NCI-H1694 (cell line): ENCODE data around the gene DAPK1.

ENCODE experiments used
- DNase-seq: peaks from one replicate; lab custom pipeline; 2025; lab: John Stamatoyannopoulos, UW

DAPK1 gene

DNA sequence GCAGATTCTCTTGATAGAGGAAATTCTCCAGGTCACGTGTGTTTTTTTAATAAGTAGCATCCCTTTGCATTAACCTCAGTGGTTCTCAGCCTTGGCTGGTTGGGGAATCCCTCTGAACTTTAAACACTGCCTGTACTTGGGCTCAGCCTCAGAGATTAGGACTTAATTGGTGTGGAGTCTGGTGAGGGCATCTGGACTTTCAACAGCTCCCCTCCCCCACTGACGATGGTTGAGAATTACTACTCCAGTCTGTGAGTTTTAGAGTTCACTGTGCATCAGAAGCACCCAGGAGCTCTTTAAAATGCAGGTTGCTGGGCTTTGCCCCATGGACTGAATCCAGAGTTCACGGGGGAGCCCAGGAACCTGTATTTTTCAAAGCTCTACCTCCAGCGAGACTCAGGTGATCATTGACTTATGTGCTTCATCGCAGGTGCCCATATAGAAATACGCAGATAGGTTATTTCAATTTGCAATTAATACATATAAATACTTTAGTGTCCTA is 71.4 kb downstream of the DAPK1 start:
- no peak for DNase-seq

DNA sequence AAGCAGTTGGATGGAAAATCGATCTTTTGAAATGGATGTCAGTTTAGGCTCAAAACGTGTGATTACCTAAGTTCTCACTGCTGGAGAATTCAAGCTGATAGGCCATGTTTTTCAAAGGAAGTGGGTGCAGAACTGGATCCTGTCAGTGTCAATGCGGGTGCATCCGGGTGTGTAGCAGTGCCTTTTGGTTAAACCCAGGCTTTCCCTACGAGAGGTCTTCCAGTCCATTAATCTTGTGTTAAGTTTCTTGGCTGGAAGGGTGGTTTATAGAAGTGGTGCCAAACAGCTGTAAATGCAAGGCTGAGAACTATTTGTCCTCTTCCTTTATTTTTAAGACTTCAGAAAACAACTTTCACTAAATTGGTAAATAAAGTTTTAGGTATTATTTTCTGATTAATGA is 71.9 kb downstream of the DAPK1 start:
- DNase-seq = no peak

DNA sequence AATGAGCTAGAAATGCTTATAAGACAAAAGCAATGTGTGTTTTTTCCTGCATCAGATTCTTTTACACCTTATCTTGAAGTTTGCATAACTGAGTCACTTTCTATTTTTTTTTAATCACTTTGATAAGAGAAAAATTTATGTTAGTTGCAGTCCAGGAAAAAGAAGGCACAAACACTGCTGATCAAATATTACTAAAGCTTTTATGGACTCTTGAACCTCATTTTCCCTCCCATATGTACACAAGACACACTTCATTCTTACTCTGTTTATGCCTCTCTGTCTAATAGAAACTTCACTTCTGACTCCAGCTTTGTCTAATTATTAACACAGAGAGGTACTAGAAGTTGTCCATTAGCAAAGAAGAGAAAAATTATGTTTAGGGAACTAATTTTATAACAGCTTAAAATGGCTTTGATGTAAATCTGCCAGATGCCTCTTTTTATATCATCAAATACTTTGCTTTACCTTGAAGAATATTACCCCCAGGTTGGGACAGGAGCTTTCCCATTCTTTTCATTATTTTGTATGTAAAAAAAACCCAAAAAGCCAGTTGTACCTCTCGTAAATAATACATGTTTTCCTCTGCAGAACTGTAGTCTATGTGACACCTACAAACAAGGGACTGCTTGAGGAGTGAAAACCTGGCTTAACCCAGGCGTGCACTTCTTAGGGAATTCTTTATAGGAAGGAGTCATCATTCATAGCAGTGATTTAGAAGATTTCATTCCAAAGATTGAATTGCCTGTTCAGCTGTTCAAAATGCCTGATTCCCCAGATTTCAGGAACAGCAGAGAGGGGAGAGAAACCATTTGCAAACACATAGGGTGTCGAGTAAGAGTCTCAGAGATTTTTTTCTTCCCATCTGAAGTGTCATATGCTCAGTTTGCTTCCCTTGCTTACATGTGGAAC is 72.6 kb downstream of the DAPK1 start:
- no peak for DNase-seq

- DNase-seq = no peak
Observed at GRCh38 chr9:87572719-87573118, 75.1 kb downstream of the DAPK1 start.

GRCh38 chr9:87573841-87574342 is 76.2 kb downstream of the DAPK1 start:
- no peak for DNase-seq

DNA sequence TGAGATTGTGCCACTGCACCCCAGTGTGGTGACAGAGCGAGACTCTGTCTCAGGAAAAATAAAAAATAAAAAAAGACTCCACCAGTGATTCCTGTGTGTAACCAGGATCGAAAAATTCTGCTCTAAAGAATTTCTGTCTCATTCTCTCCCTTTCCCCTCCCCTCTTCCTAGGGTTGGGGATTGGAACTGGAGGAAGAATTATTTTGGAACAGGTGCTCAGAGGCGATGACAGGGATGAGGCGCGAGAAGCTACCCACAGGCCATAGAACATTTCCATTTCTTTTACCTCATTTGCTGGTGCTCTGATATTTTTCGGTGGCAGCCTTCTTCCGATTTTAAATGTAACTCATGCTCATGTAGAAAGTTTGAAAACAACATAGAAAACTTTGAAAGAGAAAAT is 80.1 kb downstream of the DAPK1 start:
- no peak for DNase-seq

DNA sequence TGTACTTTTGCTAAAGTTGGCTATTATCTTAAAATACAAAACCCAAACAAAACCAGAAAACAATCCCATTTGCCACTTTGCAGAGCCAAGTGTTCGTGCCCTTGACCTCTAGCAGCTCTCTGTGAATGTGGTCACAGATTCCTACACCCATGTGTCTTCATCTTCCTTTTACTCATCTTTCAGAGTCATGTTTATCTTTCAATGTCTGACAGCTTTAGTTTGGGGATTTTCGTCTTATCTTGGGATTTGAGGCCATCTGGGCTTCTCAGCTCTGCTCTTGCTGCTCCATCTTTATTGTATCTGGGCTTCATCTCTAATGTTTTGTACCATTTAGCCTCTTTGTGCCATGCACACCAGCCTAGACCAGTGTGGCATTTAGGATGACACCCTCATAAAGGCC is 81.0 kb downstream of the DAPK1 start:
- DNase-seq = no peak

DNA sequence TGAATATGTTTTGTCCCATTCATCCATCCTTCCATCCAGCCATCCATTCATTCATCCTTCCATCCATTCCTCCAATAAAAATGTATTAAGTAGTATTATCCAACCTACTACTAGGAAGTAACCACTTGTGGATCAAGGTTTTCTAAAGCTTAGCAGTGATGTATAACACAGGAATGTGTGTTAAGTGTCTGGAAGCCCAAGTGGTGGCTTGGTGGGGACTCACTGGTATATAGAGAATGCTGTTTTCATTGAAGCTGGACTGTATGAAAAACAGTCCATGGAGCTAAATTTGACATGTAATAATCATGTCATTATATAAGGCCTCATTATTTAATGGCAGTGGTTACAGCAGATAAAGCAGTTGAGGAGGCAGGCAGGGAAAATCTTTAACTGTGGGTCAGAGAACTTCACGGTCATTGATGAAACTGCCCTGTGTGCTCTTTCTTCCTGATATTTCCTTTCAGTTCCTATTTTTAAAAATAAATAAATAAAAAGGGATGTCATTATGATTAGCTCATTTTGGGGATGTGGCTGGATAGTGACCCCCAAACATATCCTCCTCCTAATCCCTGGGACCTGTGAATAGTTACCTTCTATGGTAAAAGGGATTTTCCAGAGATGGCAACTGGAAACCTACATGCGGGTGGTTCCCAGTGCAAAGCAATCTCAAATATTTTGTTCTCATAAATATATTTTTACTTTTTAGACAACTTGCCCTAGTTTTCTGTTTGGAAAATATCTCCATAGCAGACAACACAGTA is 82.3 kb downstream of the DAPK1 start:
- DNase-seq = no peak

- no peak for DNase-seq
Observed at GRCh38 chr9:87580941-87581438, 83.3 kb downstream of the DAPK1 start.

- DNase-seq = no peak
Observed at GRCh38 chr9:87581513-87581912, 83.8 kb downstream of the DAPK1 start.

- no peak for DNase-seq
Observed at GRCh38 chr9:87581949-87582637, 84.4 kb downstream of the DAPK1 start.

DNA sequence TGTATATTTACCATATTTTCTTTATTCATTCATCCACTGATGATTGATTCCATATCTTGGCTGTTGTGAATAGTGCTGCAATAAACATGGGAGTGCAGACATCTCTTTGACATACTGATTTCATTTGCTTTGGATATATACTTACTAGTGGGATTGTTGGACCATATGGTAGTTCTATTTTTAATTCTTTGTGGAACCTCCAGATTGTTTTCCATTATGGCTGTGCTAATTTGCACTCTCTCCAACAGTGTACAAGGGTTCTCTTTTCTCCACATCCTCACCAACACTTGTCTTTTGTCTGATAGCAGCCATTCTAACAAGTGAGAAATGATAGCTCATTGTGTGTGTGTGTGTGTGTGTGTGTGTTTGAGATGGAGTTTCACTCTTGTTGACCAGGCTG is 86.7 kb downstream of the DAPK1 start:
- no peak for DNase-seq

DNA sequence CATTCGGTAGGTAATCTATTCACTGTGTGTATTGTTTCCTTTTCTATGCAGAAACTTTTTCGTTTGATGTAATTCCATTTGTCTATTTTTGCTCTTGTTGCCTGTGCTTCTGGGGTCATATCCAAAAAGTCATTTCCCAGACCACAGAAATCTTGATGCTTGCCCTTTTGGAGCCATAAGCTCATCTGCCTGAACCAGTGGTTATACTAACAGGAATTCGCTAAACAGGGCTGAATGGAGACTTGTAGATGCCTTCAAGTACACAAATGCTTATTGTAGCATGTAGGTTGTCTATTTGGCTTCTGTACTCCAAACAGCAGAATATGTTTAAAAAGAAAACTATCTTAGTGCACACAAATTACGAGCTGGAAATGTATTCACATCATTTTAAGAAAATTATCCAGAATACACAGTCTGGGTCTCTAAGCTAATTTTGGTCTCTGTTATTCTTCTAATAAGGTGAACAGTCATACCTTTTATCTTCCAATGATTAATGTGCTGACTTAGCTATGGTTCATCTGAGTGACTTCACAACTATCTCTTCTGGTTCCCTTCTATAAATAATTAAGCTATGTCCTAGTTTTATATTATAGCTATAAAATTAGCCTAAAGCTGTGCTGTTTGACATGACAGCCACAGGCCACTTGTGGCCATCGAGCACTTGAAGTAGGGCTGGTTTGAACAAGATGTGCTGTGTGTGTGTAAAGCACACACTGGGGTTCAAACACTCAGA is 87.6 kb downstream of the DAPK1 start:
- DNase-seq = no peak

DNA sequence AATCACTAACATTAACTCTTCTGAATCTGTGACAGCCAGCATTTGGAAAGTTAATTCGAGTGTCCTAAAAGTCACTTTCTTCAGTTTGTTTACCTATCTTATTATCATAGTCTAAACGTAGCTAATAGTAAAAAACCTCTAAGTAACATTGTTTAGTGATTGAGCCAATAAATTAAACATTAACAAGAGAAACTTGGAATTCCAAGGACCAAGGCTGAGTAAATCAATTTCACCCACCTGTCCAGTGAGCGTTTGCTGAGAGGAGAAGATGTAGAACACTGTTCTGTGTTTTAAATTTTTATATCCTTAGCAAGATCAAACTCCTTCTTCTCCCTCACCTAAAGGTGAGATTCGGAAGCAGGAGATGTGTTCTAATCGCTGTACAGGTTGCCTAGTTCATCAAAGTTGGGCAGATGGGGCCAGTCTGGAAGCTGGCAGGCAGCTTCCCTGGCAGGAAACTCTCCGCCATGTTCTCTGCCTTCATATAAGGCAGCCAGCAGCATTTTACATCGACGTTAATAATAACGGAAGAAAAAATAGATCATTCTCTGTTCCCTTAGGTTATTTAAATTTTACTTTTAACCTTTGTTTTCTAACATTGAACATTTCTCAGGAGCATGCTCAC is 89.2 kb downstream of the DAPK1 start:
- no peak for DNase-seq

DNA sequence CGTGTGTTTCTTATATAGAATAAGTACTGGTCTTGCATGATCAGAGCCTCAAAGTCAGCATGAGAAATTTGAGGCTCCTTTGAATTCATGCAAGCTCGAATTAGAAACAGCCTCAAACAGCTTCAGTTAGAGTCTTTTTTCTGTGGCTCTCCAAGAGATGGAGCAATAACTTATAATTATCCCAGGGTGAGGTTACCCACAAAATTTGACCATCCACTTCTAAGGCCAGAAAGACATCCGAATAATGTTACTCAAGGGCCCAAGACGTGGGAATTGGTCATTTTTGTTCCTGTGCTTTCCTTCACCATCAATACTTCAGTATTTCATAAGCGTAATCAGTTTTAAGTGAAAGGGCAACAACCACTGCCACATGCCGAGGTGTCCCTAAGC is 89.7 kb downstream of the DAPK1 start:
- DNase-seq = no peak

GRCh38 chr9:87587864-87588263 is 90.2 kb downstream of the DAPK1 start:
- no peak for DNase-seq

GRCh38 chr9:87588339-87588738 is 90.7 kb downstream of the DAPK1 start:
- no peak for DNase-seq

- DNase-seq = no peak
Observed at GRCh38 chr9:87590996-87591395, 93.3 kb downstream of the DAPK1 start.

- no peak for DNase-seq
Observed at GRCh38 chr9:87592554-87593358, 95.1 kb downstream of the DAPK1 start.

GRCh38 chr9:87593359-87593980 is 95.8 kb downstream of the DAPK1 start:
- no peak for DNase-seq
